Tibial nerve (tissue), 4 donors: ENCODE results near the gene IPMK.

ENCODE experiments used
- EP300 ChIP-seq, 2 donors: sonication (generic); formaldehyde crosslinking; IDR thresholded peaks; one replicate each; pipeline ENCODE4 v1.6.1; 2017; ENCODE audit warnings: antibody characterized with exemption in 2 of 2, mild to moderate bottlenecking in 1 of 2
- TF ChIP-seq, protein P1 (sequence below), 5 experiments: fragments of 200-600 bp in 3 of 5; fragments of 450-650 bp in 2 of 5; sonication (generic) in 3 of 5; IDR thresholded peaks; one replicate each; pipeline ENCODE4 v1.5.1; 2016 to 2019; ENCODE audit warnings: antibody characterized with exemption in 5 of 5, mild to moderate bottlenecking in 3 of 5, moderate library complexity in 2 of 5

DNA sequence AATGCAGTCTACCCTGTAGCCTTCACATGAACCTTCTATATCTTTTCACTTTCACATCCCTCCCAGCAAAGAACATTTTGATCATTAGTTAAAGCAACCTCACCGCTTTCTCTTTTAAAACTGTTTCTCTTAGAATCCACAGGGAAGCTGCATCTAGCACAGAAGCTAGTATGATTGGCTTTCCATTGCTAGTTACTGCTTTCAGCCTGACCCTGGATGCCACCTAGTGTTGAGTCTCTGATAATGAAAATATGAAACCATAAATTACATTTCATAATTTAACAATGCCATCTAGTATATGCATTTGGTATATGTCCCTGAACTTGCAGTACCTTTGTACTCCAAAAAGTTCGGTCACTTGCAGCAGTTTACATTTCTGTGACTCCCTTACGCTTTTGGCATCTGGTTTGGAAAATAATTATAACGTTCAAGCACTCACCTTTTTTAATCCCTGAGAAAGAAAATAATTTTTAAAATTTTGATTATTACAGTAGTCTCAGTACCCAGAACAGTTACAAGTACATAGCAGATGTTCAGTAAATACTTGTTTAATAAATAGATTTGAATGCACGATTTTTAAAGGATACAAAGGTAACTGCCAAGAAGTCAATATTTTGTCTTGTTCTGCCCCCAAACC, 24.0 kb upstream of the IPMK start:
- TF ChIP-seq, protein P1, sequence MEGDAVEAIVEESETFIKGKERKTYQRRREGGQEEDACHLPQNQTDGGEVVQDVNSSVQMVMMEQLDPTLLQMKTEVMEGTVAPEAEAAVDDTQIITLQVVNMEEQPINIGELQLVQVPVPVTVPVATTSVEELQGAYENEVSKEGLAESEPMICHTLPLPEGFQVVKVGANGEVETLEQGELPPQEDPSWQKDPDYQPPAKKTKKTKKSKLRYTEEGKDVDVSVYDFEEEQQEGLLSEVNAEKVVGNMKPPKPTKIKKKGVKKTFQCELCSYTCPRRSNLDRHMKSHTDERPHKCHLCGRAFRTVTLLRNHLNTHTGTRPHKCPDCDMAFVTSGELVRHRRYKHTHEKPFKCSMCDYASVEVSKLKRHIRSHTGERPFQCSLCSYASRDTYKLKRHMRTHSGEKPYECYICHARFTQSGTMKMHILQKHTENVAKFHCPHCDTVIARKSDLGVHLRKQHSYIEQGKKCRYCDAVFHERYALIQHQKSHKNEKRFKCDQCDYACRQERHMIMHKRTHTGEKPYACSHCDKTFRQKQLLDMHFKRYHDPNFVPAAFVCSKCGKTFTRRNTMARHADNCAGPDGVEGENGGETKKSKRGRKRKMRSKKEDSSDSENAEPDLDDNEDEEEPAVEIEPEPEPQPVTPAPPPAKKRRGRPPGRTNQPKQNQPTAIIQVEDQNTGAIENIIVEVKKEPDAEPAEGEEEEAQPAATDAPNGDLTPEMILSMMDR (IDR thresholded peaks at IDR 0.05): peak; percentile 55 to 80 (median 73)
- no peak for TF ChIP-seq EP300 (IDR thresholded peaks at IDR 0.05)
